GM23248 (cell line): Measurements from ENCODE around the gene ACKR3.

Source experiments
- EZH2 ChIP-seq: fragments of 200-600 bp; sonication (generic); IDR thresholded peaks from 2 replicates; pipeline ENCODE4 v1.6.1; 2018; ENCODE audit warnings: antibody characterized with exemption, mild to moderate bottlenecking; ENCODE audit not compliant: insufficient read depth, poor library complexity, severe bottlenecking
- EZH2phosphoT487 ChIP-seq: fragments of 200-600 bp; sonication (generic); IDR thresholded peaks from 2 replicates; pipeline ENCODE4 v1.6.1; 2018; ENCODE audit warnings: antibody characterized with exemption, moderate library complexity, mild to moderate bottlenecking, low read depth; ENCODE audit not compliant: insufficient read depth

DNA sequence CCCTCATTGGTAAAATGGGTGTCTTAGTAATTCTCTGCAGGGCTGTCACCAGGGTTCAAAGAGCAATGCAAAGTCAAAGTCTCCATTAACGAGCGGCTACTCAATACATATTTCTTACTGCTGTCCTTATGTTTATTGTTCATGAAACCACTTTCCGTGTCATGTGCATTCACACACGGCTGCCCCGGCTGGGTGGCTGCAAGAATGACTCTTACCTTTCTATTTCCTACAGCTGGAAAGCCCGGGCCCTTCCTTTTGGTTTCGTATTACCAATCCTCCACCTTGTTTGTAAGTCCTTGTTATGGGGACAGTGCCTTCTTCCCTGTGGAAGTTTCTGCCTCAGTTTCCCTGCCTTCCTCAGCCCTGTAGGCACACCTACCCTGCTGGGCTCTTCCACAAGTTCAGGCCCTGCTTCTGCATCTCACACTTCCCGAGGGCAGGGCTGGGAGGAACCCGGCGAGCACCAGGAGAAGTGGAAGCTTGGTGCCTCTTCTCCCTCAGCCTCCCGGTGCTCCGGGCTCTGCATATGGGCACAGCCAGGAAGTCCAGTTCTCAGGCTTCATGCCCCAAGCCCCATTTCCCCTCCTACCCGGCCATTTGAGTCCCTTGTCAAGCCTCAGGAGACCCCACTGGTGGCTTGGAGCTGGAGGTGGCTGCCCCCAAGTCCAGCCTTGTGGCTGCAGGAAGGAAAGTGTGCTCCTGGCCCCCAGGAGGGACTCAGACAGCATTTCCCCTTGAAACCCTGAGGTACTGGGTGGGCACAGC, 18.7 kb upstream of the ACKR3 start:
- TF ChIP-seq EZH2 (no peak), EZH2phosphoT487 (no peak)
